ENCODE results near the gene CORO6.
A peak's percentile ranks its signal among the peaks of the same experiment; 100 is the strongest.

The CORO6 gene

DNA sequence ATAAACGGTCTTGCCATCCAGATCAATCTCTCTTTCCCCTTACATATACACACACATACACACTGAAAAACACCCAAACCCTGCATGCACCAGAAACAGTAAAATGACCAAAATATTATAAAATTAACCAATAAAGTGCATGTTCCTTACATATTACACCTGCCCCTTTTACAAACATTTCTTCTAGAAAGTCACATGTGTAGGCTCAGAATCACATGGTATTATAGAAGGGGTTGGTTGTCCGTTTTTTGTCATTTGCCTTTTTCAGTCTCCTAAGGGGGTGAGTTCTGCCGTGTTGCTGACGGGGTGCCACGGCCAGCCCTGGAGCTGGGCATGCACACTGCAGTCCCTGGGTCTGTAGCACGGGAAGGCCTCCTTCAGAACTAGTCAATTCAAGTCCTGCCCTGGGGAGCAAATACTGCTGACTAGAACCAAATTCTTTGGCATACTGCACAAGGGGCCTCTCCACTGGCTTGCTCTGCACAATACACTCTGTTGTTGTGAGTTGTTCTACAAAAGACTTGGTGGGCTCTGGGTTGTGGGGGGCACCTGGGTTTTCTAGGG is 8.0 kb upstream of the CORO6 start:
- DNase-seq: no peak

DNA sequence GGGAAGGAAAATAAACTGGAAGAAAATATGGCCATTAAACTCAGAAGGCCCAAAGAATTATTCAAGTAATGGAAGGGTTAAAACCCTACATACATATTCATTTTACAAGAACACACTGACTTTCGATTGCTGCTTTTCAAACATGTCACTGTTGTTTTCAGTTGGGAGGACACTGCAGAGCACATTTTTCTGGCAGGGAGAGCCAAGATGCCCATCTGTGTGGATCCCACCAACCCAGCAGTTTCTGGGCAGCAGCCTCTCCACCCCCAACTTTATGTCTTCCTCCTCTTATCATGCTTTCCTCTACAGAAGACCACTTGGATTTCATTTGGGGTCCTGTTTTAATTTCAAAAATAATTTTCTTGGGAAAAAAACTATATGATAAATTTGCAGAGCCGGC is 7.1 kb upstream of the CORO6 start:
- no peak for DNase-seq

DNA sequence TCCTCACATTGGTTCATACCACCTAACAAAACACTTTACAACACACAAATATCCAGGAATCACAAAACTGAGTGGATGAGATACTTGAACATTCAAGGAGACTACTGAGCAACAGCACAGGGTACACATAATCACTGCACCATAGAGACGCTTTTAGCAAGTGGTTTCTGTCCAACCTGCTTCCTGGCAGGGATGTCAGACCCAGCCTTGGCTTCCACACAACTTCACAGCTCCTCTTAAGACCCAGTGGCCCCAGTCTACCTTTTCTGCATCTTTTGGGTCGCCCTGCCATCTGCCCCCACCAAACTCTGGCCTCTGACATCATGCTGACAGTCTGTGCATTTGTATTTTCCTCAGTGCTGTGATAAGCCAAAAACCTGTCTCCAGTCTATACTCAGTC is 5.9 kb upstream of the CORO6 start:
- no peak for DNase-seq

DNA sequence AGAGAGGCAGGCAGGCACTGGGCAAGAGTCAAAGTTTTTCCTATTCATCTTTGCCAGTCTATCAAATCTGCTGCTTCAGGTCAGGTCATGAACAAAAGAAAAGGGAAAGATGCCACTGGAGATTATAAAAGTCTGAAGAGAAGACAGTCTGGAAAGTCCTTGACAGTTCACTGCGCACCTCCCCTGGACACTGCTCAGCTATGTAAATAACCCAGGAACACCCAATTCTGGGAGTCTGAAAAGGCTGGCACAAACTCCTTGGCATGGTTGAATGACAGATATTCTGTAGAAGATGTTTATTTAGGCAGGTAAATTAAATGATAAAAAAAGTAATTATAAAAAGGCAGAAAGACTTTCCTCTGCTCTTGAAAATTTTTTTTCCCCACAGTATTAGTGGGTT is 5.2 kb upstream of the CORO6 start:
- no peak for DNase-seq

DNA sequence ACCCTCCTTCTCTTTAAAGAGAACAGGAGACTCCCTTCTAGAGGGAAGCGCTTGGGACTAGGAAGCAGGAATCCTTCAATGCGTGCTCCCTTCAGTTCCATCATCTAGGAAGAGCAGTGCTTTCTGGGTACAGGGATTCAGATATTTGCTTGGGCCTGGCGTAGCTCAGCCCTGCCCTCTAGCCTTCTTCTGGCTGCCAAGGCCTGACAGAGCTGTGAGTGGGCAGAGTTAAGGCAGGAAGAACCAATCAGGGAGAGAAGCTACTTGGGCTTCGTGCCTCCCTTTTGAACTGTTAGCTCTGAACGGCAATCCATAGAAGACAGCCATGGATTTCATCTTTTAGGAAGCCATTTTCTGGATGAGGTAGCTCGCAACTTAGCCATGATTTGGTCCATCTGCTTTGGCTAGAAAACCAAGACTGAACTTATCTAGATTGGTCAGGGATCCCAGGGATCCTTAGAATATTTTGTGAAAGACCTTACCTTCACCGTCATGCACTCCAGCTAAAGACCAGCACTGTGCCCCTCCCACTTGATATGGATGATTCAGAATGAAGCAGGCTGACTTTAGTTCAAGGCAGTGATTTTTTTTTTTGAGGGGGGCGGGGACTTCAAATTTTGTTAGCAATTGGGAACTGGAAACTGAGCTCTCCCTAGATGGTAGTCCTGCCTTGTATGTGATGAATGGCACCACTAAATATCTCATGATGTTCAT is 2.5 kb upstream of the CORO6 start:
- DNase-seq: no peak

DNA sequence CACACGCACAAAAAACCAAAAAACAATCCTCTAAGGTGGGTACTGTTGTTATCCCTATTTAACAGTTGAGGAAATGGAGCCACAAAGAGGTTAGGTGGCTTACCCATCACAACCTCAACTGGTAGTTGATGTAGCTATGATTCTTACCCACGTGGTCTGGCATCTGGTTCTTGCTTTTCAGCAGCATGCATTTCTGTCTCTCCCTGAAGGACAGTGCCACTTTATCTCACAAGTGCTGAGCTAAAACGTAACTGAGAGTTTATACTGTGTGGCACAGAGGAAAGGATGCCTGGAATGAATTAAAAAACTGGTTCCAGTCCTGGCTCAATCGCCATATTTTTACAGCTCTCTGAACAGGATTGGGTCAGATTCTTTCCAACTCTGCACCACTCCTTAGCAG is 1.9 kb upstream of the CORO6 start:
- no peak for DNase-seq

DNA sequence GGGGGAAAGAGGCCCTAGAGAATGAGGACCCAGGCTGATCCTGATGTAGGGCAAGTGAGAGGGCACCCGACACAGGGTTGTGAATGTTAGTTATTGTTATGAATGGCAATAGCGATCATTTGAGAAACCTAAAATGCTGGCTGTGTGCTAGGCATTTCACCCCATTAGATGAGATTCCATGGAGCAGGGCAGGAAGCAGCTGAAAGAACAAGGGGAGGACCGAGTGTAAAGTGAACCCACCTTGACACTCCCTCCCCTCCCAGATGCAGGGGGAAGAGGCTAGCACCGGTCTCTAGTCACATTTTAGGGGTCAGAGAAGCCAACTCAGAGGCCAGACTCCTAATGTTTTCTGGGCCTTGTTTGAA is 553 bp upstream of the CORO6 start:
- DNase-seq: no peak

DNA sequence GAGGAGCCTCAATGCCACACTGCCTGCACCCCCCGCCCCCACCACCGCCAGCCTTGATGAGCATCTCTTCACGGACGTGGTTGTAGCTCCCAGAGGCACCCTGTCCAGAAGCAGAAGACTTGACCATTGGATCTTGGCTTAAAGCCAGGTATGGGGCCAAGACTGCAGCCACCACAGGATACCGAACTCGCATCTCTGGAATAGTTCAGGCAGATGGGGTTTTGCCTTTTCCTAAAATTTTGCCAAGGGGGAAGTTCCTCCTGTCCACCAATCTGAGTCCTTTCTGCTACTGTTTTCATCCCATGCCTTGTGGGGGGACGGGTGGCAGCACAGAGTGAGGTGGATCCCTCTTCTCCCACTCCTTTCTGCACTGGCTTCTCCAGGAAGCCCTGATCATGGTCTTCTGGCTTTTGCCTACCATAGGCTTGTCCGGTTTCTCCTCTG is 939 bp downstream of the CORO6 start:
- no peak for DNase-seq

DNA sequence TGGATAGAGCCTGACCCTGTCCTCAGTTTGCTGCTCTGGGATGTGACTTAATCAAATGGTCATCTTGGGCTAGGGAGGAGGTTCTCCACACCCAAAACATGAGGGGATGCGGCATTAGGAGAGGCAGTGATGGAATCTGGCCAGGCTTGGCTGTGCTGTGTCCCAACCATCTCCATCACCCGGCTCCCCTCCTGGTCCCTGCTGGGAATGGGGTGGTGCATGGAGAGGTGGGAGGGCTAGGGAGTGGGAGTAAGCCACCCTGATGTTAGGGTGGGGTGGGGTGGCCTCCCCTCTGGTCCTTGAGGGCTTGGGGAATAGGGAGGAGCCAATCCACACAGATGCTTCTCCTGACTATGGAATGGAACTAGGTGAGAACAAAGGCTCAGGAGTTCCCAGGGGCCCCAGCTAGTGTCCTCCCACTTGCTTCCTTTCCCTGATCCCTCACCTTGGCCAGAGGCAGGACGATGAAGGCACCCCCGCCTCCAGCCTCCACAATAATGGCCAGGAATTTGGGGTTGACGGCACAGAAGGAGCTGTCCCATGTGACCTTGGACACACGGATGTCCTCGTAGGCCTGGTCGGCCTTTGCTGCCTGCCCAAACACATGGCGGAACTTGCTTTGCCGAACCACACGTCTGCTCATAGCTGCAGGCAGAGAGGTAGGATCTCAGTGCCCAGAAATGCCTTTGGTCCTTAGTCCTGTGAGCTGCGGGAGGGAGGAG is 1.8 kb downstream of the CORO6 start:
- no peak for DNase-seq

DNA sequence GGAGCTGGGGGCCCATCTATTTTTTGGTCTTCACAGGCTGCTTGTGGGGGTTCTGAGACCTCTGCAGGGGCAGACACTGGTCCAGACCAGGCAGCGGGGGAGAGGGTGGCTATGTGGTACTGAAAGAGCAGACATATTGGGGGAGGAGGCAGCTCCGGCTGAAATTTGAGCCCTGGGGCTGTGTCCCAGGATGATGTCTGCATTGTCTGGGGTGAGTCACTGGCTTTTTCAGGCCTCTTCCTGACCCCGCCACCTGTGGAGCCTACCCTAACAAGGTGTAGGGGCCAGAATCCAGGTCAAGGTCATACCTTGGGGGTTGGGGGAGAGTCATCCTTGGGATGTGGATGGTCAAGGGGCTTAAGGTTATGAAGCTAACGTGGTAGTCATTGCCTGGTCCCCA is 2.4 kb downstream of the CORO6 start:
- DNase-seq: no peak

DNA sequence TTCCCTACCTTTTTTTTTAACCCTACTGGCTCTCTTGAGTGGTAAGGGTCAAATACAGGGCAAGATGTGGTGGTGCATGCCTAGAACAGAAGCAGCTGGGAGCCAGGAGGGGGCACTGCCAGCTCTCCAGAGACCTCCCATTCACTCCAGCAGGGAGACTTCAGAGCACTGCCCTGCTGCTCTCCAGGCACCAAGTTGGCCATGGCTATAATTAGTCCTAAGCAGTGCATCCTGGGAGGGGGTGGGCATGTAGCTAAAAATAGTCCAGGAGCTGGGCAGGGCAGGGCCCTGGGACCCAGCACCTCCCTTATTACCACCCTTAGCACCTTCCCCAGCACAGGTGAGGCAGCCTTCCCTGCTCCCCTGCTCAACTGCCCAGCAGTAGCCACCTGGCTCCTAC is 3.5 kb downstream of the CORO6 start:
- no peak for DNase-seq

DNA sequence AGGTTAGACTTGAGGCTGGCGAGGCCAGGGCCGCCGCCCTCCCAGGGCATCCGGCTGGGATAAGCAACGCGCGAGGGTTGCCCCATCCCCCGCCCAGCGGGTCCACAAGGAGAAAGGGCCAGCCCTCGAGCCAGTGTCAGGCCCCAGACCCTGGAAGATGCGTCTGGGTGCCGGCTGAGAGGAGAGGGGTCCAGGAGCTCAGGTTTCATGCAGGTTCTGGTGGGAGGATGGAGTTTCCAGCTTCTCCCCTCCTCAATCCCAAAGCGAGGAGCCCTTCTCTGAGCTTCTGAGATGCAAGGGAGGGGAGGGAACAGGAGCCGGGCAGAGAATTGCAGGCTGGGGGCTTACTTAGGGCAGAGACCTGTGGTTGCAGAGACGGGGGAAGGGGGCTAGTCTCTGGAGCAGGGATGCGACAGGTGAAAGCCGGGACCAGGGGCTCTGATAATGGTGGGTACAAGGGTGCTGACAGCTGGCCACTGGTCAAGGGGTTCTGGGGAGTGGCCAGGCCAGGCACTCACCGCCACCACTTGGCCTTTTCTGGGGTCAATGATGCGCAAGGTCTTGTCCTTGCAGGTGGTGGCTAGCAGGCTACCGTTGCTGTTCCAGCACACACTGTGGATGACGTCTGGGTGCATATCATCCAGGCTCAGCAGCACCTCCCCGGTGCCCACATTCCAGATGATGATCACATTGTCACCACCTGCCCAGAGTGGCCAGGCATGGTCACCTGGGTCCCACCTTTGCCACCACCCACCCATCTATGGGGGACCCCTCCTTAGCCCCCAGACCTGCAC is 4.2 kb downstream of the CORO6 start:
- DNase-seq: no peak

DNA sequence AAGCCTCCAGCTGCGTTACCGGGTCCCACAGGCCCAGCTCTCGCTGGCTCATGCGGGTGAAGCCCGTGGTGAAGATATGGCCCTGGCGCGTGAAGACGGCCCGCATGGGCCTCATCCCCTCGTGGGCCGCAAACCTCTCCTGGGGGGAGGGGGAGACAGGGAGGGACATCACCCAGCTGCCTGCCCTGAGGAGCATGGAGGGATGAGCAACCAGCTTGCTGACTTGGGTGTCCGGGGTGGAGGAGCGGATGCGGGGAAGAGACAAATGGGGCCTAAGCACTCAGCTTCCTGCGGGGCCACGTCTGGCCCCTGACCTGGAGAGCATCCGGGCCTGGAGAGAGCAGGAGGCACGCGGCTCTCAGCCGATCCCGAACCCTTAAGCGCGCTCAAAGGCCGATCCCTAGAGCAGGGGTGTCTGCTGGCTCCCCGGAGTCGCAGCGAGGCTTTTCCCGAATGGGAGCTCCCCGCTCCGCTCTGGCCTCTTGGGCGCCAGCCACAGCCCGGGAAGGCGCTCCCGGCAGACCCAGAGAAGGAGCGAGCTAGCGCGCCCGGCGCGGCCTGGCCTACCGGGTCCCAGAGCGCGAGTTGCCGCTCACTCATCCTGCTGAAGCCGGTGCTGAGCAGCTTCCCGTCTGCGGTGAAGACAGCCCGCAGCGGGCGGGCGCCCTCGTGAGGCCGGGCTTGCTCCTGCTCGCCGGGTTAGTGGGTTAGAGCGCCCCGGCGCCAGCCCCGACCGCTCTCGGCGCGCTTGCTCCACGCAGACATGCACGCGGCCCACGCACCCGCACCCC is 5.0 kb downstream of the CORO6 start:
- peak; percentile 89 for DNase-seq

DNA sequence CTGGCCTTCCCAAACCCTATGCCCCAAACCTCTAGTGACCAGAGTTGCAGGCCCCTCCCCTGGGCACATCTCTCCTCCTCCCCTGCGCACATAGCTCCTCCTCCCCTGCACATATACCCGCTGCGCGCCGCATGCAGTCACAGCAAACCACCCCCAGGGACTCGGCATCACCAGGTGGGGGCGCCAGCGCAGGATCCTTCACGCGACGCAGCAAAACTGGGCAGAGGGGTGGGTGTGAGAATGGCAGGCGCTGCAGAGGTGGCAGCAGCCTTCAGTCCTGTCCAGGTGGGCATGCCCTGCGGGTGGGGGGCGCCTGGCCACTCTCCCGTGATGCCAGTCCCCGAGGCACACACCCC is 5.6 kb downstream of the CORO6 start:
- DNase-seq: peak; percentile 93

DNA sequence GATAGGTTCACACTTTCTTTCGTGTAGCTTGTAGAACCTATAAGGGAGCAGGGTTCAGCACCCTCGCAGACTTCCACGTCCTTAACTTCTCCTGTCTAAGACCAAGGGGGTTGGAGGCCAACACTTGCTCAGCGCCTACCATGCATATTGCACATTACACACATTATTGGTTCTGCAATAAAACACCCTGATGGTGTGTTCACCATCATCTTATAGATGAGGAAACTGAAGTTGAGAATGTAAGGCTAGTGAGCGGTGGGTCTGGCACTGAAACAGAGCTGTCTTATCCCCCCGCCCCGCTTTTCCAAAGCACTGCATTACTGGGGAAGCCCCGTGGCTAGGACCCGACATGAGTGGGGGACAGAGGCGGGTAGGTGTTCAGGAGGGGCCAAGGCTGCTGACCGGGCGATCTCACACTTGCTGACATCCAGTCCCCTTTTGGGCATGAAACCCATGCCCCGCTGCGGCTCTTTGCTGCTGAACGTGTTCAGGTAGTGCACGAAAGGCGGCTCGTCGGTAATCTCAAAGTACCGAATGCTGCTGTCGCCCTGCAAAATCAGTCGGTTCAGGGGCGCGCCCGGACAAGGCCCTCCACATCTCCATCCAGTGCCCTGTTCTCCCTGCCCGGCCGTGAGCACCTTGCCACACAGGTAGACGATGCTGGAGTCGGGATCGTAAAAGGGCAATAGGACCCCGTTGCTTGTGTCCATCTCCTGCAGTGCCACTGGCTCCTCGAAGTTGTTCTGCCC is 6.2 kb downstream of the CORO6 start:
- DNase-seq: no peak

DNA sequence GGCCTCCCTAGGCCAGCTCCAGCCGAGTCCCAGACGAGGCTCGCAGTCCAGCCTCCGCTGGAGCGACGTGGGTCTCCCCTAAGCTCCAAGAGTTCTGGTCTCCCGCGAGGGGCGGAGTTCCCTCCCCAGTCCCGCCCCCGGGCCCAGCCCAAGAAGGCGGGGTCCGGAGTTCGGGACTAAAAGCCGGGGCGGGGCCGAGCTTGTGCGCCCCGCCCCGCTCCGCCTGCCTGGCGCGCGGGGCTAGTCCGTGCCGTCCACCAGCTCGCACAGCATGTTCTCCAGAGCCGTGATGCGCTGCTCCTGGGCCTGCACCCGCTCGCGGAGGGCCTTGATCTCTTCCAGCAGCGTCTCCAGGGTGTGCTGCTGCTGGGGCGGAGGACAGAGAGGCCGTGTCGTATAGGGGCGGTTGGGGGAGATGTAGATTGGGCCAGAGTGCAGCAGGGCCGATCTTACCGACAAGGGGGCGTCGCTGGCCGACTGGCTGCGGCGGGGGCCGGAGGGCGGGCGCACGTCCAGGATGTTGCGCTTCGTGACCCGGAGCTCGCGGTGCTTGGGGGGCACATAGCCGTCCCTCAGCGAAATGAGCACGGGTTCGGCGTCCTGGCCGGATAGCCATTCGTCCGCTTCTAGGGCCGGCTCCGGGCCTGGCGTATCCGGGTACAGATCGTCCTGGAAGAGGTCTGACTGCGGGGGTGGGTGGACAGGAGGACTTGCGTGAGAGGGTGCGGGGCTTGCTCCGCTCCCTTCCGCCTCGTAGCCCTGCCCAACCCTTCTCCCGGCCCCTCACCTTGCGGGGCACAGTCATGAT is 7.0 kb downstream of the CORO6 start:
- peak; percentile 89 for DNase-seq

DNA sequence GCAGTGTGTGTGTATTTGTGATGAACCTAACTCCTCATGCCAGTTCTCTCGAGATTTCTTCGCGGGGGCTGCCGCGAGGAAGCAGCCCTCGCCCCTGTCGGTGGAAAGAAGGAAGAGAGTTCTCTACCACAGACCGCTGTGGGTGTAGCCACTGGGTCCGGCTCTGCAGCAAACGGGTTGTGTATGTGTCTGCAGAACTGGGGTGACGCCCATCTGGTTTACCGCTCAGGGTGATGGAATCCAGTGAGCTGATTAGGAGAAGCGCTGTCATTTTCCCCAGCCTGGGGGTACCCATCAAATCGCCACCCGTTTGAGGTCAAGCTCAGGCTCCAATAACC is 7.7 kb downstream of the CORO6 start:
- DNase-seq: peak; percentile 81

DNA sequence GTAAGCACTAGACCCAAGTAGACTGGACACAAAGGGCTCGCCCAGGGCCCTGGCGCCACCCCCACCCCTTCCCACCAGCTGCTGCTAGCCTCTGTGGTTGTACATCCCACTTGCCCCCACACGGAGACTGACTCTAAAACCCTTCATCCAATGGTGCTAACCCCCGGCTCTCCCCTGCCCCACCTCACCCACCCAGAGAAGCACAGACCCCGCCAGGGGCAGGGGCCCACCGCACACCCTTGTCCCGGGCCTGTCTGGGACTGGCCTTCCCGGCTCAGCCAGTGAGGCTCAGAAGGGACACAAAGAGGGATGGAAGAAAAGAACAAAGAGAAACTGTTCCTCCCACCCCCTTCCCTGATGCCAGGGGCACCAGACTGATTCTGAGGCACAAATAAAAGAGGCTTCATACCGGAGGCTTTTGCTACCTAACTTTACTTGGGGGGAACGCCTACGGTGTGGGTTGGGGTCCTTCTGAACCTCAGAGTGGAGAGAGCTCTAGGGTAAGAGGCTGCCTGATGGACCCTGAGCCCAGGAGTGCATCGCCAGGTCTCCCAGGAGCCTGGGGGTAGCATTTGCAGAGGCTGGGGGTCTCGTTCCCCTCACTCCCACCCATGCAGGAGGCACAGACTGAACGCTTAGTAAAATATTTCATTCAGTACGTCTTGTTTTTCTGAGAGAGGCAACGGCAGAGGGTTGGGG is 8.2 kb downstream of the CORO6 start:
- DNase-seq: no peak

DNA sequence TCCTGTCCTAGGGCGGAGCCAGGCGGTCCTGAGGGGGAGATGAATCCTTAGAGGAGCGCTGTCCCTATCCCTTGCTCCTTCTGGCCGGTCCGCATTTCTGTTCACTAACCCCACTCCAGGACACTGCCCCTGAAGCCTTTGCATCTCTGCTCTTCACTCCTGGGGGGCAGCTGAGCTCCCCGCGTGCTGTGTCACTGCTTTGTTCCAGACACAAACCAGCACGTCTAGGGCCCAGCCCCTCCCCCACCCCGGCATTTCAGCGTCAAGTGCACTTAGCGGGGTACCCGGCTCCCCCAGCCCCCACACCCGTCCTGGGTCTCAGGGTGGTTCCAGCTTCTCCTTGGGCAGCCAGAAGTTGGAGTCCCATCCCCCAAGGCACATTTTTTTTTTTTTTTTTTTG is 8.9 kb downstream of the CORO6 start:
- no peak for DNase-seq

DNA sequence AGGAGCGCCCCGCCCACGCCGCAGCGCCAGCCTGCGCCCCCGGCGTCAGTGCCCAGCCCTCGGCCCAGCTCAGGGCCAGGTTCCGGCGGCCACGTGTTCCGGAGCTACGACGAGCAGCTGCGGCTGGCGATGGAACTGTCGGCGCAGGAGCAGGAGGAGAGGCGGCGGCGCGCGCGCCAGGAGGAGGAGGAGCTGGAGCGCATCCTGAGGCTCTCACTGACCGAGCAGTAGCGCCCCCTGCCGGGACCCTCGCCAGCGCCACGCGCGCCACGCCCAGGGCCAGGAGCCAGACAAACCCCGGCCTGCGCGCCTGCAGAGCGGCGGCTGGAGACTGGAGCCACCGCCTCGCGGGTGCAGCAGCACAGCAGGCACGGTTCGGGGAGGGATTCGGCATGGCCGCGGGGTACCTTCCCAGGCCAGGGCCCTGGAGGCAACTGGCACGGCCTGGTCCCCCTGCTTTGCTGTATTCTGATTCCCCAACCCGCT is 9.3 kb downstream of the CORO6 start:
- peak; percentile 94 for DNase-seq
